Cardiac muscle cell (in vitro differentiated cells and primary cell): ENCODE results near the gene CATSPERZ. TPM values are rescaled to one million over a fixed set of nuclear protein-coding genes. Genes with fewer than 3 reads are reported as not detected.

Experiments used
- DNase-seq, 2 donors: peaks; one replicate each; pipeline versions ENCODE4 v3.0.0 to v3.0.0-alpha.2; 2010 to 2017; ENCODE audit warnings: low read depth in 1 of 2, low spot score in 1 of 2
- H3K27ac ChIP-seq: fragments of 200-600 bp; sonication (generic); 2 replicates; pipeline ENCODE4 v1.5.1; 2016
- H3K27me3 ChIP-seq: fragments of 200-600 bp; sonication (generic); 2 replicates; pipeline ENCODE4 v1.6.0; 2016; ENCODE audit warnings: control low read depth
- H3K36me3 ChIP-seq: fragments of 200-600 bp; sonication (generic); 2 replicates; pipeline ENCODE4 v1.5.1; 2016; ENCODE audit warnings: control low read depth
- H3K4me1 ChIP-seq: fragments of 200-600 bp; sonication (generic); 2 replicates; pipeline ENCODE4 v1.8.1; 2017; ENCODE audit warnings: low read depth, mild to moderate bottlenecking, mixed run types
- H3K4me3 ChIP-seq: fragments of 200-600 bp; sonication (generic); 2 replicates; pipeline ENCODE4 v1.5.1; 2016; ENCODE audit warnings: mild to moderate bottlenecking
- H3K9me3 ChIP-seq: fragments of 200-600 bp; sonication (generic); 2 replicates; pipeline ENCODE4 v1.5.1; 2017; ENCODE audit warnings: low read depth, mild to moderate bottlenecking, control low read depth
- polyA plus RNA-seq: library from polyadenylated mRNA; unstranded; fragments of >200 nt; fragmentation: Nextera tagmentation; extraction: Ambion mirVana; gene quantifications from 2 replicates; pipeline ENCODE4 v1.2.1, GENCODE V29; 2016
- total RNA-seq: library from RNA; depleted of rRNA; stranded (reverse); fragments of >200 nt; gene quantifications from 2 replicates; pipeline ENCODE4 v1.2.3, GENCODE V29; 2016
- TF ChIP-seq, protein P1 (sequence below): IDR thresholded peaks from 2 replicates; pipeline ENCODE4 v1.5.1; 2012; ENCODE audit warnings: low read depth, mild to moderate bottlenecking, low read length

The CATSPERZ gene
- total and polyA plus RNA-seq, 2 experiments from 2014 or later, result 0.56 TPM; not detected in 1

DNA sequence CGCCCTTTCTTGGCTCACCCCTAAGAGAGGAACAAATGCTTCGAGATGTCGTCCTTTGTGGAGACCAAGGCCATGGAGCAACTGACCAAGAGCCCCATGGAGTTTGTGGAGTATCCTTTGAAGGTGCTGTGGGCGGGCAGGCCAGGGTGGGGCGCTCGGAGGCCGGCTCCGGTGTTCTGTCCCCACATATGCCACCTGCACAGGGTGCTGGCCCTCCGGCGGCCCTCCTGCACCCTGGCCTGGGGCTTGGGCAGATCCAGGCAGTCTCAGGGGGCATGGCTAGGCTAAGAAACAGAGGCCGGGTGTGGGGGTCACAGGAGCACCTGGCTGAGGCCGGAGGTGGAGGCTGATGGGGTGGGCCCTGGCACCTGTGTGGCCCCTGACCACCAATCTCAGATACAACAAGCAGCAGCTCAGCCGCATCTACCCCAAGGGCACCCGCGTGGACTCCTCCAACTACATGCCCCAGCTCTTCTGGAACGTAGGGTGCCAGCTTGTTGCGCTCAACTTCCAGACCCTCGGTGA, 38.5 kb upstream of the CATSPERZ start:
- no peak overlapping the region for H3K4me3 ChIP-seq
- no peak for DNase-seq
- TF ChIP-seq, protein P1, sequence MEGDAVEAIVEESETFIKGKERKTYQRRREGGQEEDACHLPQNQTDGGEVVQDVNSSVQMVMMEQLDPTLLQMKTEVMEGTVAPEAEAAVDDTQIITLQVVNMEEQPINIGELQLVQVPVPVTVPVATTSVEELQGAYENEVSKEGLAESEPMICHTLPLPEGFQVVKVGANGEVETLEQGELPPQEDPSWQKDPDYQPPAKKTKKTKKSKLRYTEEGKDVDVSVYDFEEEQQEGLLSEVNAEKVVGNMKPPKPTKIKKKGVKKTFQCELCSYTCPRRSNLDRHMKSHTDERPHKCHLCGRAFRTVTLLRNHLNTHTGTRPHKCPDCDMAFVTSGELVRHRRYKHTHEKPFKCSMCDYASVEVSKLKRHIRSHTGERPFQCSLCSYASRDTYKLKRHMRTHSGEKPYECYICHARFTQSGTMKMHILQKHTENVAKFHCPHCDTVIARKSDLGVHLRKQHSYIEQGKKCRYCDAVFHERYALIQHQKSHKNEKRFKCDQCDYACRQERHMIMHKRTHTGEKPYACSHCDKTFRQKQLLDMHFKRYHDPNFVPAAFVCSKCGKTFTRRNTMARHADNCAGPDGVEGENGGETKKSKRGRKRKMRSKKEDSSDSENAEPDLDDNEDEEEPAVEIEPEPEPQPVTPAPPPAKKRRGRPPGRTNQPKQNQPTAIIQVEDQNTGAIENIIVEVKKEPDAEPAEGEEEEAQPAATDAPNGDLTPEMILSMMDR, result no peak
- H3K27me3 ChIP-seq, result no peaks in the 10 kb centered on the region
- no peaks in the 10 kb centered on the region for H3K36me3 ChIP-seq
- no peaks in the 10 kb centered on the region for H3K4me1 ChIP-seq
- no peak overlapping the region for H3K27ac ChIP-seq
- H3K9me3 ChIP-seq, result no peaks in the 10 kb centered on the region

DNA sequence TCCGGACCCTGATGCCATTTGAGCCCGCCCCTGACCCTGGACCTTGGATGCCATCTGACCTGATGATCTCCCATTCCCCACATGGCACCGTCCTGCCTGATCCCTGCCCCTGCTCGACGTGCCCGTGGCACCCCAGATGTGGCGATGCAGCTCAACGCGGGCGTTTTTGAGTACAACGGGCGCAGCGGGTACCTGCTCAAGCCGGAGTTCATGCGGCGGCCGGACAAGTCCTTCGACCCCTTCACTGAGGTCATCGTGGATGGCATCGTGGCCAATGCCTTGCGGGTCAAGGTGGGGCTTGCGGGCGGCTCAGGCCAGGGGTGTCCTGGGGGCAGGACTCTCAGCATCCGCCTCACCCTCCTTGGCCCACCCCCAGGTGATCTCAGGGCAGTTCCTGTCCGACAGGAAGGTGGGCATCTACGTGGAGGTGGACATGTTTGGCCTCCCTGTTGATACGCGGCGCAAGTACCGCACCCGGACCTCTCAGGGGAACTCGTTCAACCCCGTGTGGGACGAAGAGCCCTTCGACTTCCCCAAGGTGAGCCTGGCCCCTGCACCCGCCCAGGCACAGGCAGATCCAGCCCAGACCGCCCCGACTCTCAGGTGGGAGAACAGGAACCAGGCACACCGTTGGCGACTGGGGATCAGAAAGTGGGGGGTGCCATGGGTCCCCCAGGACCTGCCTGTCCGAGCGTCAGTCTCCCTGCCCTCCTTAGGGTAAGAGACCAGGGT, 37.7 kb upstream of the CATSPERZ start:
- Histone ChIP-seq H3K4me3 (no peak overlapping the region), H3K4me1 (no peaks in the 10 kb centered on the region), H3K9me3 (no peaks in the 10 kb centered on the region), H3K36me3 (no peaks in the 10 kb centered on the region), H3K27me3 (no peaks in the 10 kb centered on the region), H3K27ac (no peak overlapping the region)
- no peak for DNase-seq
- TF ChIP-seq, protein P1, result no peak

DNA sequence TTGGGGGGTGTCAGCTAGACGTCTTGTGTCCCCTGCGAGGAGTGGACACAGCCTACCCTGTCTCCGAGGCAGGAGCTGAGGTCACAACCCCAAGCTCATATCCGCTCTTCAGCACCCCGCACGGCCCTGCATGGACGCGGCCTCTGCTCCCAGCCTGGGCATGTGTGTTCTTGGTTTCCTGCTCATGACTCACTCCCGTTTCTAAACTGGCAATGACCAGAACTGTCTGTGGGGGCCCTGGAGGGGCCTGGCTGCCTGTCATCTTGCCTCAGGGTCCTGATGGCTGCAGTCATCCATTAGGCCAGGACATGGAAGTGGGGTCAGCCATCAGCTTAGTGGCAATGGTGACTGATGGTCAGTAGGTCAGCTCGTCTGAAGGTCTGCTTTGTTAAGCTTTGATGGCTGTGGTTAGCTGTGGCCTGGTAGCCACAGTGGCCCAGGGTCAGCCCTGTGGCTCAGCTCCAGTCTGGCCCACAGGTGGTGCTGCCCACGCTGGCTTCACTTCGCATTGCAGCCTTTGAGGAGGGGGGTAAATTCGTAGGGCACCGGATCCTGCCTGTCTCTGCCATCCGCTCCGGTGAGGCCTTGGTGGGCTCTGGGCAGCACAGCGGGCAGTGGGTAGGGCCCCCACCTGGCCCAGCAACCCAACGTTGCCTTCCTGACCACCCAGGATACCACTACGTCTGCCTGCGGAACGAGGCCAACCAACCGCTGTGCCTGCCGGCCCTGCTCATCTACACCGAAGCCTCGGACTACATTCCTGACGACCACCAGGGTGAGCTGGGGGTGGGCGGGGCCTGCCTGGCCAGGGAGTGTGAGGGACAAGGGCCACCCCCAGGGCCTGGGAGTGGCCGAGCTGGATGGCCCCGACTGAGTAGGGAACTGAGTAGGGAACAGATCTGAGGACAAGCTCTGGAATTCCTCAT, 36.9 kb upstream of the CATSPERZ start:
- no peaks in the 10 kb centered on the region for H3K27me3 ChIP-seq
- no peaks in the 10 kb centered on the region for H3K4me1 ChIP-seq
- no peak overlapping the region for H3K4me3 ChIP-seq
- H3K27ac ChIP-seq, result no peak overlapping the region
- TF ChIP-seq, protein P1, result no peak
- H3K9me3 ChIP-seq, result no peaks in the 10 kb centered on the region
- DNase-seq, result peak in 1 of 2 donors; percentile 62
- H3K36me3 ChIP-seq, result no peaks in the 10 kb centered on the region

DNA sequence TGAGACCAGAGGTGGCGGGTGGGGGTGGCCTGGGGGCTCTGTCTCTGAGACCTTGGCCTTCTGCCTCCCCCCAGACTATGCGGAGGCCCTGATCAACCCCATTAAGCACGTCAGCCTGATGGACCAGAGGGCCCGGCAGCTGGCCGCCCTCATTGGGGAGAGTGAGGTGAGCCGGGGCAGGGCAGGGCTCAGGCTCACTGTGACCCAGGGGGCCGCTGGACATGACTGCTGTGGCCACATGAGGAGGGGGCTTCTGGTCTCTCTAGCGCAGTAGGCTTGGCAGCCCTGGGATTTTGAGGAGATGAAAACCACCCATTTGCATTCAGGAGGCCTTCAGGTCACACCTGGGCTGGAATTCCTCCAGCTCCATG, 36.2 kb upstream of the CATSPERZ start:
- Histone ChIP-seq H3K36me3 (no peaks in the 10 kb centered on the region), H3K27ac (no peak overlapping the region), H3K4me3 (no peak overlapping the region), H3K4me1 (peaks cover 6% of the 10 kb centered on the region), H3K27me3 (no peaks in the 10 kb centered on the region), H3K9me3 (no peaks in the 10 kb centered on the region)
- TF ChIP-seq, protein P1, result no peak
- DNase-seq, result no peak

DNA sequence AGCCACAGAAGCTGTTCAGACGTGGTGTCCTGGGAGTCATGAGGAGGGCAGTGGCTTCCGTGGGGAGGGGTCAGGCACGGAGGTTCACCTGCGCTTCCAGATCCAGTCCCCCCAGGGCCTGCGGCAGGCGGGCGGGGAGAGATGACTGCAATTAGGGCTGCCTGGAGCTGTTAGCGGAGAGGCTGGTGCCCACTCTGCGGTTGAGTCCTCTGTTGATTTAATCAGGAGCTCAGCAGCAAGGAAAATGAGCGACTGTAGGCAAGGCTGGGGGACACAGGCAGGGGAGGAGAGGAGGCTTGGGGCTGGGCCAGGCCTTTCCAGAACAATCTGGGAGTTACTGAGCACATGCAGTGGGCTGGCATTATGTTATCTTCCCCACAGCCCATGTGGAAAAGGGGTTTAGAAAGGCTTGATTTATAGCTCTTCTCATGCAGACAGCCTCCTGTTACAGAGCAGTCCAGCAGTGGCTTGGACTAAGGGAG, 35.7 kb upstream of the CATSPERZ start:
- no peak for DNase-seq
- Histone ChIP-seq H3K36me3 (no peaks in the 10 kb centered on the region), H3K4me1 (peaks cover 8% of the 10 kb centered on the region), H3K27ac (no peak overlapping the region), H3K4me3 (no peak overlapping the region), H3K9me3 (no peaks in the 10 kb centered on the region), H3K27me3 (no peaks in the 10 kb centered on the region)
- TF ChIP-seq, protein P1, result no peak
